ENCODE data around the gene ZDHHC8. TPM values are rescaled to one million over a fixed set of nuclear protein-coding genes. Genes with fewer than 3 reads are reported as not detected.

ZDHHC8 gene
- total and polyA plus RNA-seq, 8 donors: 20.0 to 51.8 (median 27.8) TPM

GRCh38 chr22:20096574-20097420 lies 34.8 kb upstream of the ZDHHC8 start:
- WGBS, 2 donors: 99% methylated on average over 2 of the region's 2 CpGs
- no peak for FAIRE-seq
- no peak for ATAC-seq
- Histone ChIP-seq H3K4me3 (no peak overlapping the region), H3K27me3 (no peaks in the 10 kb centered on the region), H3K9me3 (no peaks in the 10 kb centered on the region), H3K4me1 (no peaks in the 10 kb centered on the region), H3K27ac (no peak overlapping the region), H3K36me3 (peaks cover 4 to 56% (median 40%) of the 10 kb centered on the region in 3 donors)
- intact Hi-C loops (cut with DNase I): no loop called here
- TF ChIP-seq CTCF (IDR thresholded peaks at IDR 0.05): no peak
- DNase-seq: no peak

GRCh38 chr22:20099099-20099711 lies 32.4 kb upstream of the ZDHHC8 start:
- ATAC-seq: no peak
- H3K36me3 ChIP-seq: peaks cover 4 to 39% (median 23%) of the 10 kb centered on the region in 3 donors
- no peaks in the 10 kb centered on the region for H3K27me3 ChIP-seq

GRCh38 chr22:20101638-20102037 lies 30.0 kb upstream of the ZDHHC8 start:
- H3K9me3 ChIP-seq: no peaks in the 10 kb centered on the region
- no peaks in the 10 kb centered on the region for H3K27me3 ChIP-seq
- no peak for FAIRE-seq
- H3K4me1 ChIP-seq: no peaks in the 10 kb centered on the region
- H3K27ac ChIP-seq: no peak overlapping the region
- H3K36me3 ChIP-seq: peaks cover 0 to 31% (median 11%) of the 10 kb centered on the region in 3 donors
- TF ChIP-seq CTCF (IDR thresholded peaks at IDR 0.05): no peak
- intact Hi-C loops (cut with DNase I): no loop called here
- 67 to 69% methylated on average over 8 of the region's 8 CpGs for WGBS, 2 donors
- DNase-seq: peak in 2 of 6 donors; percentile 18 to 50
- no peak for ATAC-seq
- no peak overlapping the region for H3K4me3 ChIP-seq

More at GRCh38 chr22:20099099-20099711, 32.4 kb upstream of the ZDHHC8 start:
- FAIRE-seq (no peak), DNase-seq (peak in 3 of 6 donors; percentile 4 to 18 (median 16))
- H3K9me3 ChIP-seq: no peaks in the 10 kb centered on the region
- WGBS, 2 donors: 93 to 94% methylated on average over 6 of the region's 6 CpGs
- H3K27ac ChIP-seq: no peak overlapping the region
- no peak for TF ChIP-seq CTCF (IDR thresholded peaks at IDR 0.05)
- intact Hi-C loops (cut with DNase I): no loop called here
- H3K4me1 ChIP-seq: no peaks in the 10 kb centered on the region
- no peak overlapping the region for H3K4me3 ChIP-seq

- no peaks in the 10 kb centered on the region for H3K4me1 ChIP-seq
- H3K27ac ChIP-seq: no peak overlapping the region
- no peak overlapping the region for H3K4me3 ChIP-seq
- intact Hi-C loops (cut with DNase I): no loop called here
- peaks cover 0 to 33% (median 13%) of the 10 kb centered on the region in 3 donors for H3K36me3 ChIP-seq
- DNase-seq: peak in 2 of 6 donors; percentile 4 to 10
- no peaks in the 10 kb centered on the region for H3K27me3 ChIP-seq
- TF ChIP-seq CTCF (IDR thresholded peaks at IDR 0.05): no peak
- 86 to 92% methylated on average over 12 of the region's 12 CpGs for WGBS, 2 donors
- no peaks in the 10 kb centered on the region for H3K9me3 ChIP-seq
- ATAC-seq: no peak
- FAIRE-seq: no peak
These were observed 29.3 kb upstream of the ZDHHC8 start for GRCh38 chr22:20102203-20102780.

Data from pancreas (tissue), 10 donors.